Activated naive CD4-positive, alpha-beta T cell treated with anti-CD3 and anti-CD28 coated beads, Interleukin-2, amount 50 U/mL, for 72 hours (primary cell): ENCODE results near the gene IMPG2. TPM values are rescaled to one million over a fixed set of nuclear protein-coding genes. Genes with fewer than 3 reads are reported as not detected.

Experiments
- ATAC-seq, 2 donors: fragments of 150-1000 bp; cut with Tn5 transposase; 2 replicates each; pipeline ENCODE4 v1.10.0; 2021; ENCODE audit warnings: mild to moderate bottlenecking in 2 of 2, moderate library complexity in 2 of 2
- DNase-seq, 2 donors: peaks; one replicate each; pipeline ENCODE4 v3.0.0; 2021 to 2022; ENCODE audit warnings: low spot score in 2 of 2
- H3K27ac Mint-ChIP-seq, 2 donors: one replicate each; pipeline ENCODE4 v1.8.0; 2022; ENCODE audit warnings: mild to moderate bottlenecking in 2 of 2, mixed read lengths in 2 of 2
- H3K36me3 Mint-ChIP-seq, 2 donors: one replicate each; pipeline ENCODE4 v1.8.0; 2022; ENCODE audit warnings: mixed read lengths in 2 of 2
- H3K9me3 Mint-ChIP-seq, 2 donors: one replicate each; pipeline ENCODE4 v1.8.0; 2022; ENCODE audit warnings: mixed read lengths in 2 of 2
- total RNA-seq, 2 donors: library from RNA; stranded (reverse); gene quantifications; one replicate each; pipeline ENCODE4 v1.2.3, GENCODE V29; 2022

The IMPG2 gene
- total RNA-seq, 2 donors from 2014 or later, result 0.09 to 0.45 TPM

DNA sequence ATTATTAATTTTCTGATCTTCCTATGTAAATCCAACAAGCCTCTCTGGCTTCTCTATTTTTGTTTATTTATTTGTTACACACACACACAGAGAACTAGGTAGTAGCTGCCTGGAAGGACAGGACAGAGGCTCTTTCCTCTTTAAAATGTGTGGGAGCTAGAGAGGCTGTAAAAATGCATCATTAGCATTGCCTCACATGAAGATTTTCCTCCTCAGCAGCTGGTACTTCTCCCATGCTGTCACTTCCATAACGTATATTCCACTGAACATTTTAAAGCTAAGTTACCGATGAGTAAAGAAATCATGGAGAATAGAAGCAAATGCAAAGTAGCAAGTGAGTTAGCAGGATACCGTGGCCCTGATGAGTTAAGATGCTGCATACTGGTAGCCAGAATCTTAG, 63.9 kb downstream of the IMPG2 start:
- H3K27ac Mint-ChIP-seq, result no peak overlapping the region
- ATAC-seq, result no peak

DNA sequence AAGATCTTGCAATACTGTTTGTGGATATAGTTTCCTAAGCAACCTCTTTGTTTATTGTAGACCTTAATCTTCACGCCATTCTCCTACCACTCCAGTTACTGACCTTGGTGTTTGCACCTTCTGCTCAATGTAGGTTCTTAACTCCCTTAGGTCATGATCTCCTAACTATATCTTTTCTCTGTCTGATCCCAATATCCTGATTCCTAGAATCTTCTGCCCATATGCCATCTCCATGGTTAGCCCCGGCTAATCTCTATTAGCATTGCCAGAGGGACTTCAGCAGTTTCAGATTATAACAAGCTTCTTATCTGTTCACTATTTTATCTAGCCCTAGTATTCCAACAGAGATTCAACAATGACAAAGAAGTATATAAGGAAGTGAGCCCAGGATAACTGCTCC, 64.9 kb downstream of the IMPG2 start:
- H3K9me3 Mint-ChIP-seq, result no peaks in the 10 kb centered on the region
- ATAC-seq (no peak), DNase-seq (no peak)
- H3K36me3 Mint-ChIP-seq, result no peaks in the 10 kb centered on the region
- H3K27ac Mint-ChIP-seq, result no peak overlapping the region

More for the DNA sequence above, 63.9 kb downstream of the IMPG2 start:
- Mint-ChIP-seq H3K9me3 (no peaks in the 10 kb centered on the region), H3K36me3 (no peaks in the 10 kb centered on the region)
- DNase-seq, result no peak

DNA sequence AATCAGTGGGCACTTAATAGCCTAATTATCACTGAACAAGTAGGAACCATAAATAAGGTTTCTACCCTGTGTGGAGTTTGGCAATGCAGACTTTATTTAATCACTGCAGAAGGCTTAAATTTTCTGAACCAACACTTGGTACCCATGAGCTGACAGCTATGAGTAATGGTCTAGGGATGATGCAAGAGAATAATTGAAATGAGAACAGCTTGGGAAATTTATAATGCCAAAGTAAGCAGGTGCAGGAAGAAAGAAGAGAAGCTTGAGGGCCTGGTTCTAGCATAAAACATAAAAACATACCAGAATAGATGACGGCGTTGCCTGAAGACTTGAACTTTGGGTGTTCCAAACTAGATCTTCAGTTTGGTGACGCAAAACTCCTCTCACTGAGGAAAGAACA, 67.0 kb downstream of the IMPG2 start:
- no peak overlapping the region for H3K27ac Mint-ChIP-seq
- peaks cover under 1 to 2% of the 10 kb centered on the region in 2 donors for H3K9me3 Mint-ChIP-seq
- peaks cover 5 to 13% of the 10 kb centered on the region in 2 donors for H3K36me3 Mint-ChIP-seq
- ATAC-seq (no peak), DNase-seq (no peak)

DNA sequence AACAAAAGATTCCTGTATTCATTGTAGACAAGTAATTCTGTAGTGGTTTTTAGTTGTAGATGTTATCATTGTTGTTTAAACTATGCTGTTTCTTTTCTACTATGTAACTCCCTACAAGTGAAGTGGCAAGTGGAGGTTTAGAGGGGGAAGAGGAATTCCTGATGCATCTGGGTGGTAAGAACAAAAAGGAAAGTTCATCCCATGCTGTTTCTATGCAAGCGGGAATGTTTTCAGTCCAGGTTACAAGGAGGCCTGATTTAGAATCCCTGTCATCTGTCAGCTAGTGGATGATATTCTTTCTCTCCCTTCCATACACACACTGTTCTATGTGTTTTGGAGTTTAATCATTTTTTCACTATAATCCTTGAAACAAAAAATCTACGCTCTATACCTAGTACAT, 67.4 kb downstream of the IMPG2 start:
- Mint-ChIP-seq H3K9me3 (peaks cover 3 to 5% of the 10 kb centered on the region in 2 donors), H3K36me3 (peaks cover 5 to 15% of the 10 kb centered on the region in 2 donors), H3K27ac (no peak overlapping the region)
- ATAC-seq (no peak), DNase-seq (no peak)

DNA sequence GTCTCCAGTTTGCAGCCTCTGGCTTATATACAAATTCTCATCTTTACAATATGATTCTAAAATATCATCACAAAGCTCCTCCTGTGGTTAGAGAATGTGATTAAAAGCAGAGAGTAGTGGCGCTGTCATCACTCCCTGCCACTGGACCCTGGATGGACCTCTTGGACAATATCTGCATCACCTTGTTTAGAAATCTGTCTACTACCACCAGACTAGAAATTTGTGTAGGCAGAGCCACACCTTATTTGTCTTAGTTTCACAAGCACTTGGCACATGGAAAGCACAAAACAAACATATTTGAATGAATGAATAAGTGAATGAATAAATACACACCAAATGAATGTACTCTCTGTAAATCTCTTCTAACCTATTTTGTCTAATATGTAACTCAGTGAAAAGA, 68.1 kb downstream of the IMPG2 start:
- no peak for DNase-seq
- Mint-ChIP-seq H3K36me3 (peaks cover 5 to 15% of the 10 kb centered on the region in 2 donors), H3K9me3 (peaks cover 3 to 5% of the 10 kb centered on the region in 2 donors), H3K27ac (no peak overlapping the region)
- no peak for ATAC-seq

DNA sequence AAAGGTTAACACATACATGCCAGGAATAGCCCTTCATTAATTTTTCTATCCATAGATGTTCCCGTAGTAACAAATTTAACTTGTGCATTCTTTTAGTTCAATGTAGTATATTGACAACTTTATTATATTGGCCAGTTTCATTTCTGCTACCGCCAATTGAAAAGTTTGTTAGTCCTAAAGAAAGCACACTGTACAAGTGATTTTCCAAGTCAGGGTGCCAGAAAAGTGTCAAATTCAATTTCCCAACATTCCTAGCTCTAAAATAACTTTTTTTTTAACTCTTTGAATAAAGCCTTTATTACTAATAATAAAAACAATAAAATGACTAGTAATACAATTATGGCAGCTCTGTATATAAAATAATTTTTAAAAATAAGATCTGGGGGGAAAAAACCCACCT, 68.9 kb downstream of the IMPG2 start:
- DNase-seq, result no peak
- Mint-ChIP-seq H3K9me3 (peaks cover 3 to 5% of the 10 kb centered on the region in 2 donors), H3K27ac (no peak overlapping the region), H3K36me3 (peaks cover 5 to 15% of the 10 kb centered on the region in 2 donors)
- no peak for ATAC-seq

DNA sequence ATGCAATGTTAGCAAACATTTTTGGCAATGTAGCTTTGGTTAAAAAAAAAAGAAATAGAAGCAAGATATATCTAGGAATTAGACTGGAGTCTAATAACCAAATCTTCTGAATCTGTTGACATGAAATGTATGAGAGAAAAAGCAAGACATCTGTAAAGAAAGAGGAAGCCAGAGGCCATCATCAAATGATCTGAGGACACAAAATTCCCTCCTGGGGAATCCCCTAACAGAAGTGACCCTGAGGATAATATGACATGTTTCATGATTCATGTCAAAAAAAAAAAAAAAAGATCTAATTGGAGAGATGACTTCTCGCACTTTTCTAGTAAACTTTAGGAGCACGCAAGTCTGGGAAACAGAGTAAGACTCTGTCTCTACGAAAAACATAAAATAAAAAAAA, 70.9 kb downstream of the IMPG2 start:
- Mint-ChIP-seq H3K27ac (peak overlapping the region in 1 of 2 donors; percentile 71), H3K36me3 (peaks cover 5 to 15% of the 10 kb centered on the region in 2 donors), H3K9me3 (peaks cover 3 to 5% of the 10 kb centered on the region in 2 donors)
- ATAC-seq (no peak), DNase-seq (no peak)

DNA sequence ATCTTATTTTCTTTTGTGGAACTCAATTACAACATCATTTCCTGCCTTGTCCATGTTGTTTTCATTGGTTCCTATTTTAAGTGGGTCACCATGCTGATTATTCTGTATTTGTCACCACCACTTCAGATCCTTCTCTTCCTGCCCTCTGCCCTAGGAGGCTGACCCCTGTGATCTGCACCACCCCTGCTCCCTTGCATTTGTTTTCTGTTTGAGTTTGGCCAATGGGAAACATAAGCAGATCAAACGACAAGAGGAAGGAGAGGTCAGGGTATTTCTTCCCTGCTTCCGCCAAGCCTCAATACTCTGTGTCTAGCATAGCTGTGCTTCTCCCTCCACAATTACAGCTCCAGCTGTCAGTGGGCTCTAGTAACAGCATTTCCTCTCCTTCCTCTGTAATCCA, 71.6 kb downstream of the IMPG2 start:
- DNase-seq, result no peak
- Mint-ChIP-seq H3K27ac (peak overlapping the region in 1 of 2 donors; percentile 71), H3K36me3 (peaks cover 9 to 22% of the 10 kb centered on the region in 2 donors), H3K9me3 (peaks cover 3 to 5% of the 10 kb centered on the region in 2 donors)
- no peak for ATAC-seq

DNA sequence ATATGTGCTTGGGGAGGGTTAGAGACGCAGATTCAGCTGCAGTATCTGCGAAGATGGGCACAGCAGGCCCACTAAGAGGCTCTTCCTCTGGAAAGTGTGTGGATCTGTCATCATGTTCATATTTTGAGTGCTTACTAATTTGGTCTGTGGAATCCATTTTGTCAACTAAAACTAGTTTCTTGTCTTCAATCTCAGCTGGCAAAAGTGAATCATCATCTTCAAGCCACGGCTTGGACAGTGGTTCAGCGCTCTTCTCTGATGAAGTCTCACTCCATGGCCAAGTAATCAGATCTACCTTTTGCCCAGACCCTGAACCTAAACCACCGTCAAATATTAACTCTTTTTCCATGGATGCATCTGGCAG, 76.2 kb downstream of the IMPG2 start:
- no peak for DNase-seq
- peak overlapping the region; percentile 19 to 60 for H3K27ac Mint-ChIP-seq
- H3K36me3 Mint-ChIP-seq, result peaks cover 5 to 17% of the 10 kb centered on the region in 2 donors
- H3K9me3 Mint-ChIP-seq, result peaks cover 3 to 10% of the 10 kb centered on the region in 2 donors
- ATAC-seq, result peak; percentile 21 to 28

DNA sequence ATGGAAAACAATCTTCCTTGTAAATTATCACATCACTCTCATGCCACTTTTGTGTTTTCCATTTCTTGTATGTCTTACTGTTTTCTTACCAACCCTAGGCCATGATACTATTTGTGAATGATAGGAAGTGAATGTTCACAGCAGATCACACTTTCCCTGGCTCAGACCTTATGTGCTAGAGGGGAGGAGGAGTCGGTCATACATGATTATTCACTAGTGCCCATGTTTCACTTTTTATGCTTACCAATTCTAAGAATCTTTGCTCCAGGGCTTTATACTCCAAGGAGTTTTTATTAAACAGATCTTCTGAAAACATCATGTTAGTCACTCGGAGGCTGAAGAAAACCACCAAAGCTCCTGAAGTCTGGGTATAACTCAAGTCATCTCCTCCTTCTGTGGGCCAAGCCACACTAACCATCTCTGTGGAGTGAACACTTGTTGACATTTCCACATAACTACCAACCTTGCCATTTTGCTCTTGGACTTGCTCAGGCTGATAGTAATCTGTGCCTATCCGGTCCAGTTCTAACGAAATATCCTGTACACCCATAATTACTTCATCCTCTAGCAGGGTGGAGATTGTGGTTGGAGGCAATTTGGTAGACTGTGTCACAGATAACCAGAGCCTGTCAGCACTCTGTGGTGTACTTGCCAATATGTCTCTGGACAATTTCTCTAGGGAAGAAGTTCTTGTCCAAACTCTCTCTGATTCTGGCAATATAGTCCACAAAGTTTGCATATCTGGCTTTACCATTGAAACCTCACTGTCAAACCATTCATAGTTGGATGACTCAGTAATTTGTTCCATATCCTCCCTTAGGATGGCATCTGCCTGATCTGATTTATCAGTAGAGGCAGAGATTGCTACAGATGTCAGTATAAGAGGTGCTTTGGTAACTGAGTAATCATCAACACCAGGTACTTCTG, 76.8 kb downstream of the IMPG2 start:
- ATAC-seq (peak; percentile 75 to 89), DNase-seq (peak in 1 of 2 donors; percentile 12)
- H3K36me3 Mint-ChIP-seq, result peaks cover 5 to 11% of the 10 kb centered on the region in 2 donors
- H3K9me3 Mint-ChIP-seq, result peaks cover 3 to 10% of the 10 kb centered on the region in 2 donors
- H3K27ac Mint-ChIP-seq, result peak overlapping the region; percentile 19 to 60

DNA sequence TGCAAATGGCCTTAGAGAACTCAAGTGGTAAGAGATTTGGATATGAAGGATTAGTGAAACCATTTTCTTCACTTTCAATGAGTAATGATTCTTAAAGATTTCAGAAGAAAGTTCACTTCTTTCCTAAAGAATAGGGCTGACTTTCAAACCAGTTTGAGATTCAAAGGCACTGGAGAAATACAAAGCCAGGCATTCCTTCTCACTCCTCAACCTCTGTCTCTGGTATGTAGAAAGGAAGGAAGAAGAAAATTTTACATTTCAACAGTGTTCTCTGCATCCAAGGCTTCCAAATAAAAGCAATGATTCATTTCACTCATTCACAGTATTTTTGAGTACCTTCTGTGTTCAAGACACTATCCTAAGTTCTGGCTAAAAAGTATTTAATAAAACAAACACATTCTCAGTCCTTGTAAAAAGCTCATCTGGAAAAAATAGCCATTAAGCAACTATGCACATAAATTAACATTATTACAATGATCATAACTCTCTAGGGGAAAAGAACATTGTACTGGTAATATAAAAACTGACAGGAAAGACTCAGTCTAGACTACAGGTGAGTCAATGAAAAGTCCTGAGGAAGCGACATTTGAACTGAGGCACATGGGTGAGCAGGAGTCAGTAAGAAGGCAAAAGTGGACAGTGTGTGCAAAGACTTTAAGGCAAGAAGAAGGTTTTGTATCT, 79.5 kb downstream of the IMPG2 start:
- Mint-ChIP-seq H3K36me3 (peaks cover 5 to 7% of the 10 kb centered on the region in 2 donors), H3K9me3 (peaks cover 0 to 5% of the 10 kb centered on the region in 2 donors), H3K27ac (no peak overlapping the region)
- no peak for DNase-seq
- ATAC-seq, result no peak

DNA sequence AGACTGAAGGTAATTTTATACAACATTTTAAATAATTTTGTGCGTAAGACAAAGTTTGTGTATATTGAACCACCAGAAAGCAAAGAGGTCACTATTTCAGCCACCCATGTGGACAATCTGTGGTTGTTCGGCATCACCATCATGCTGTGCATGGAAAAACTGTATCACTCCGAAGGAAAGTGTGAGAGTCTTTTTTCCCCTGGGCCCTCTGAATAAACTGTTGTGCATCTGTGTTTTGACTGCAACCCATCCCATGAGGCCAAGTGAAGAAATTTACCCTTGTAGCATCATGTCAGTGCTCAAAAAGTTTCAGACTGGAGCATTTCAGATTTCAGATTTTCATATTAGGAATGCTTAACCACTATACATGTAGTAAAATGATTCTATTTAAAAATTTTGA, 85.3 kb downstream of the IMPG2 start:
- no peak for ATAC-seq
- Mint-ChIP-seq H3K9me3 (no peaks in the 10 kb centered on the region), H3K27ac (no peak overlapping the region), H3K36me3 (no peaks in the 10 kb centered on the region)
- DNase-seq, result no peak

DNA sequence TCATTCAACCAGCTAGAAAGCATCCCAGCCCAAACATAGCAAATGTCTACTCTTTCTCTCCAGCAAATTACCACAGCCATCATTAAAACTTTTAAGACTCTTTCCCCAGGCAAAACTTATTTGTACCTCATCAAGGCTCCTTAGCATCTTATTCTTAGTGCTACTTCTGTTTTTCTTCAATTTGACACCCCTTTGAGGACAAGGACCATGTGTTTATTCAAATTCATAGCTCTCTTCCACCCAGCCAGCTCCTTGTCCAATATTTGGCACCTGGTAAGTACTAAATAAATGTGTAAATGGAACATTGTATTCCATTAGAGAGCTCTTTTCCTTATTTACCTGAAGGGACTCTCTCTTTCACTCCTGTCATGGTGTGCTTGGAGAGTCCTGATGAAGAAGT, 89.8 kb downstream of the IMPG2 start:
- DNase-seq, result no peak
- Mint-ChIP-seq H3K9me3 (no peaks in the 10 kb centered on the region), H3K27ac (no peak overlapping the region), H3K36me3 (no peaks in the 10 kb centered on the region)
- ATAC-seq, result no peak

DNA sequence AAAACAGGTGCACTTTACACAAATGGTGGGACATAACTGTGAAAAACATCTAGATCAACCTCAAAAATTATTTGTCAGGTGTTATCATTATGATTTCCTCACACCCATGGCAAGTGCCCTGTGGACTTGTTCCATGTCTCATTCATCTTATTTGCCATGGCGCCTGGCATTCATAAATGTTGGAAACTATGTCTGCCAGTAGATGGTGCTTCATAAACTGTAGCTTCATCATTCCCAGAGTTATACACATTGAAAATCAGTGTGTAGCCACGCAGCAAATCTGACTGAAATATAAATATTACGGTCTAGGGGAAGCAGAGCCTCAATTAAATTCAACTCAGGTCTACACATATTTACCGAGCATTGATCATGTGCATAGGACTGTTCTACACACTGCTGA, 90.7 kb downstream of the IMPG2 start:
- ATAC-seq, result no peak
- Mint-ChIP-seq H3K27ac (no peak overlapping the region), H3K36me3 (no peaks in the 10 kb centered on the region), H3K9me3 (no peaks in the 10 kb centered on the region)
- DNase-seq, result no peak

DNA sequence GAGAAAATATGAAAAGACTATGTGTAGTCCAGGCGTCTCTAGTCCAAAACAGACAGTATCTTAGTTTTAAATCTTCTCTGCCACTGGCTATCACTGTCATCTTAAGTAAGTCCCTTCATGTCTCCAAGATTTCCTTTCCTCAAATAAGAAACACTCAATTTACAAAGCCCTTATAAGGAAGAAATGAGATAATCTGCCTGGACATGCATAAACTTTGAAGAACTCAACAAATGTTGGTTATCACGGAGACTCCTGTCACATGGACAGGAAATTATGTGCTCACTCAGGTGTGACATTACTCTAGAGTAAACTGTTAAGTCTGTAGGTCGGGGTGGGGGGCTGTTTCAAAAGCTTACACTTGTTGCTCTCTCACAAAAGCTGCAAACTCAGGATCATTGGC, 91.9 kb downstream of the IMPG2 start:
- no peak overlapping the region for H3K27ac Mint-ChIP-seq
- ATAC-seq (no peak), DNase-seq (no peak)
- H3K9me3 Mint-ChIP-seq, result no peaks in the 10 kb centered on the region
- H3K36me3 Mint-ChIP-seq, result no peaks in the 10 kb centered on the region

DNA sequence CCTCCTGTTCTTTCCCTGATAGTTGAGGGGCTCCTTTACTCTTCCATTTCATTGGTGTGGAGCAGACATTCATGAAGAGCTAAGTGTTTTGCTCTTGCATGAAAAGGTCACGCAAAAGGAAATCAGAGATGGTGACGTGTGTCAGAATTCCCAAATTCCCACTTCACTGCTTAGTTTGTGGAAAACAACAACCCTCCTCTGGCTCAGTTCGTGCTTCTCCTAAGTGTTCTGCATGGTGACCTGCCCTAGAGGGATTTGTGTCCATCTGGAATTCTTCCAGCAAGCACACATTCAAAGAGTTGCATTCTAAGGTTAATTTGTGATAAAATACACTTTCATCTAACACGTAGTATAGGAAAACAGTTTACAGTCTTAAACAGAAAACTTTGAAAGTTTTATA, 95.6 kb downstream of the IMPG2 start:
- peaks cover under 1 to 13% of the 10 kb centered on the region in 2 donors for H3K9me3 Mint-ChIP-seq
- no peak overlapping the region for H3K27ac Mint-ChIP-seq
- ATAC-seq (no peak), DNase-seq (no peak)
- H3K36me3 Mint-ChIP-seq, result peaks cover 0 to 1% of the 10 kb centered on the region in 2 donors

DNA sequence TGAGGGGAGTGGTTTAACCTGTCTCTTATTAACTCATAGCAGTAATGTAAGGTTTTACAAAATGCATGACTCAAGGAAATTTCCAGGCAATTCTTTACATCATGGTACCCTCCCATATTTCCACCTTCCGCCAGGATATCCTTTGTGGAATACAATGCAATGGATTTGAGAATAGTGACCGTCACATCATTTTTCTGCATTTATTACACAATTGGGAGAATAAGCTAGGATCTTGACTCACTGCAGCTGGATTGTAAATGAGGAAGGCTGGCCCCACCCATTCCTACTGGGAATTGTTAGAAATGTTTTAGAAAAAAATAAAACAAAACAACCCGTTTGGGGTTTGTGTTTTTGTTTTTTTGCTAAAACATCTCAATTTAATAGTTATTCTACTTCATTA, 97.4 kb downstream of the IMPG2 start:
- Mint-ChIP-seq H3K9me3 (peaks cover 5 to 19% of the 10 kb centered on the region in 2 donors), H3K27ac (no peak overlapping the region), H3K36me3 (peaks cover 0 to 8% of the 10 kb centered on the region in 2 donors)
- DNase-seq (no peak), ATAC-seq (no peak)
